K562 (cell line): ENCODE measurements around the gene STUB1. TPM values are rescaled to one million over a fixed set of nuclear protein-coding genes. Genes with fewer than 3 reads are reported as not detected.

ENCODE experiments used
- CUX1 ChIP-seq: fragments of 200-800 bp; sonication (Bioruptor generic); IDR thresholded peaks from 2 replicates; pipeline ENCODE4 v1.6.1; 2016; ENCODE audit warnings: missing genetic modification characterization, missing compliant biosample characterization
- CXXC5 ChIP-seq: fragments of 250-450 bp; sonication (Bioruptor Pico); IDR thresholded peaks from 2 replicates; pipeline ENCODE4 v1.8.0; 2022; ENCODE audit warnings: inconsistent platforms, mild to moderate bottlenecking, moderate library complexity
- EGR1 ChIP-seq: fragments of 450-650 bp; conservative IDR thresholded peaks from 2 replicates; pipeline ENCODE4 v1.6.1; 2017; ENCODE audit warnings: mild to moderate bottlenecking
- FUS ChIP-seq: fragments of 200-400 bp; formaldehyde crosslinking; optimal IDR thresholded peaks from 2 replicates; pipeline ENCODE3; 2017; ENCODE audit warnings: low read depth, low read length
- HDAC6 ChIP-seq: IDR thresholded peaks from 2 replicates; pipeline ENCODE4 v1.6.1; 2012; ENCODE audit warnings: low read depth, mild to moderate bottlenecking, control low read depth, inconsistent platforms, low read length, moderate library complexity
- HMGXB4 ChIP-seq: sonication (generic); formaldehyde crosslinking; IDR thresholded peaks from 2 replicates; pipeline ENCODE4 v1.8.1; 2023; ENCODE audit warnings: mild to moderate bottlenecking, missing genetic modification reagents
- MAZ ChIP-seq, 2 experiments: fragments of 450-650 bp in 1 of 2; sonication (generic) in 1 of 2; formaldehyde crosslinking; IDR thresholded peaks in 1 of 2; conservative IDR thresholded peaks in 1 of 2; 2 replicates each; pipeline versions ENCODE4 v1.4.0 to v1.5.0; 2020; ENCODE audit warnings: mild to moderate bottlenecking in 1 of 2, missing genetic modification reagents in 1 of 2
- MNT ChIP-seq, 2 experiments: fragments of 450-650 bp; conservative IDR thresholded peaks; 2 replicates each; pipeline ENCODE4 v1.6.1; 2017; ENCODE audit warnings: mild to moderate bottlenecking in 2 of 2, moderate library complexity in 2 of 2
- NR2F6 ChIP-seq: fragments of 450-650 bp; formaldehyde crosslinking; IDR thresholded peaks from 2 replicates; pipeline ENCODE4 v1.4.0; 2020; ENCODE audit warnings: mild to moderate bottlenecking
- TEAD4 ChIP-seq, 2 experiments: sonication (generic) in 1 of 2; formaldehyde crosslinking in 1 of 2; IDR thresholded peaks; 2 replicates each; pipeline versions ENCODE4 v1.6.1 to v1.8.0; 2012 to 2022; ENCODE audit warnings: borderline replicate concordance in 1 of 2, inconsistent platforms in 1 of 2, low read length in 1 of 2, mild to moderate bottlenecking in 1 of 2, missing genetic modification reagents in 1 of 2
- polyA plus RNA-seq, 8 experiments: library from polyadenylated mRNA; depleted of rRNA in 4 of 8; stranded (reverse) in 5 of 8; unstranded in 3 of 8; fragments of >200 nt; fragmentation: Nextera tagmentation in 2 of 8; fragmentation: Illumina TruSeq in 1 of 8; extraction: Ambion mirVana in 2 of 8; extraction: Trizol in 1 of 8; gene quantifications; 2 replicates each; pipeline versions ENCODE4 v1.2.1 to v1.2.3, GENCODE V29; 2011 to 2014; ENCODE audit warnings: inconsistent platforms in 1 of 8, missing spikeins in 1 of 8
- total RNA-seq, 7 experiments: library from RNA; depleted of rRNA in 6 of 7; stranded (reverse); fragments of >200 nt in 6 of 7; fragmentation: Illumina TruSeq in 2 of 7; extraction: Trizol in 2 of 7; gene quantifications; 2 replicates each; pipeline versions ENCODE4 v1.2.1 to v1.2.3, GENCODE V29; 2011 to 2021; ENCODE audit warnings: low replicate concordance in 1 of 7
- TF ChIP-seq, protein P1 (sequence below): sonication (generic); formaldehyde crosslinking; IDR thresholded peaks from 2 replicates; pipeline ENCODE4 v1.8.1; 2023; ENCODE audit warnings: mild to moderate bottlenecking, missing genetic modification reagents

The STUB1 gene
- total and polyA plus RNA-seq, 9 of the 15 experiments (the other 6 are each of a cell fraction or from before 2014, with no cell fraction given): 10.6 to 251 (median 152) TPM

- no peak for TF ChIP-seq CUX1 (CRISPR knock-in tag)
- no peak for TF ChIP-seq HDAC6
- peak; percentile 40 for TF ChIP-seq FUS
- TF ChIP-seq MNT (conservative IDR thresholded peaks at IDR 0.05): peak in 1 of 2 experiments; percentile 72; a peak in 2 of 4 replicates
- TF ChIP-seq EGR1: peak; percentile 20; the same call in 1 of the 2 replicates
- TF ChIP-seq NR2F6 (CRISPR knock-in tag): no peak
- TF ChIP-seq MAZ (CRISPR knock-in tag; conservative IDR thresholded peaks at IDR 0.05 in 1 of 2, IDR thresholded peaks at IDR 0.05 in 1 of 2): peak in 1 of 2 experiments; percentile 49; a peak in 1 of 4 replicates
- TF ChIP-seq CXXC5: peak; percentile 23; the same call in 1 of the 2 replicates
- TF ChIP-seq HMGXB4 (CRISPR knock-in tag): 0 out of 2 replicates have a peak, but pooled peaks have one; percentile 52
- TF ChIP-seq TEAD4 (IDR thresholded peaks at IDR 0.05; ENCODE audit: low read length): no peak
- 0 out of 2 replicates have a peak, but pooled peaks have one; percentile 64 for TF ChIP-seq TEAD4 (CRISPR knock-in tag; IDR thresholded peaks at IDR 0.05; ENCODE audit: borderline replicate concordance)
- TF ChIP-seq, protein P1, sequence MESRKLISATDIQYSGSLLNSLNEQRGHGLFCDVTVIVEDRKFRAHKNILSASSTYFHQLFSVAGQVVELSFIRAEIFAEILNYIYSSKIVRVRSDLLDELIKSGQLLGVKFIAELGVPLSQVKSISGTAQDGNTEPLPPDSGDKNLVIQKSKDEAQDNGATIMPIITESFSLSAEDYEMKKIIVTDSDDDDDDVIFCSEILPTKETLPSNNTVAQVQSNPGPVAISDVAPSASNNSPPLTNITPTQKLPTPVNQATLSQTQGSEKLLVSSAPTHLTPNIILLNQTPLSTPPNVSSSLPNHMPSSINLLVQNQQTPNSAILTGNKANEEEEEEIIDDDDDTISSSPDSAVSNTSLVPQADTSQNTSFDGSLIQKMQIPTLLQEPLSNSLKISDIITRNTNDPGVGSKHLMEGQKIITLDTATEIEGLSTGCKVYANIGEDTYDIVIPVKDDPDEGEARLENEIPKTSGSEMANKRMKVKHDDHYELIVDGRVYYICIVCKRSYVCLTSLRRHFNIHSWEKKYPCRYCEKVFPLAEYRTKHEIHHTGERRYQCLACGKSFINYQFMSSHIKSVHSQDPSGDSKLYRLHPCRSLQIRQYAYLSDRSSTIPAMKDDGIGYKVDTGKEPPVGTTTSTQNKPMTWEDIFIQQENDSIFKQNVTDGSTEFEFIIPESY (CRISPR knock-in tag): peak; percentile 66; the same call in 1 of the 2 replicates
Observed at GRCh38 chr16:700684-701584, 20.7 kb downstream of the STUB1 start (continued).
